Measurements from ENCODE around the gene C1QTNF4. TPM values are rescaled to one million over a fixed set of nuclear protein-coding genes. Genes with fewer than 3 reads are reported as not detected.

Gene C1QTNF4
- total and polyA plus RNA-seq, 9 of the 15 experiments (the other 6 are each of a cell fraction or from before 2014, with no cell fraction given): not detected

DNA sequence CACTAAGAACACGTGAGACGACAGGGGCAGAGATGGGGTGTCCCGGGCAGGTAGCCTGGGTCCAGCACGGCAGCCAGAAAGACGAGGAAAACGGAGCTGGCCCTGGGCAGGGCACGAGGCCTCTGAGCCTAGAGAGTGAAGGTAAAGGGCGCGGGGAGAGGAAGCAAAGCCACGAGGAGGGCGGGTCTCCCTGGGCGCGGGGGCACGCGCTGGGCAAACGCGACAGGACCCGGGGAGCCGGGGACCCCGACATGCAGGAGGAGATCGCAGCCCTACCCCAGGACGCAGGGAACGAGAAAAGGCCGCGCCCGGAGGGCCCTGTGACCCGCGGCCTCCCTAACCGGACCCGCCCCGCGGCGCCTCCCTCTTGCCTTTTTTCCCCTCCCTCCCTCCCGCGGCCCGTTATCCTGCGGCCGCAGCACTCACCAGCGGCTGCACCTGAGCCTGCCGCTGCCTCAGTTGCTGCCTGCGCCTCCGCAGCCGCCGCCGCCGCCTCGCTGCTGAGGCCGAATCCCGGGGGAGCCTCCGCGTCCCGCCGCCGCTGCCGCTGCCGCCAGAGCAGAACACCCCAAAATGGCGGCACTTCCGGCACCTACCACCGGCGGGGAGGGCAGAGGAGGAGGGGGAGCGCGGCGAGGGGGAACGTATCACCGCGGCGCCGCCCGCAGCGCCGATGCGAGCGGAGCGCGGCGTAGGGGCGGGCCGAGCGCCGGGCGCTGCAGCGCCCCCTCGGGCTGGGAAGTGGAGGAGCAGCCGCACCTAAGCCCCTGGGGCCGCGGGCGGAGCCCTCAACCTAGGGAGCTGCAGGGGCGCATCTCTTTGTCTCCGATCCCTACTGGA is 41.4 kb downstream of the C1QTNF4 start, which contains the start of gene CELF1 (continued):
- TF ChIP-seq, protein P1, sequence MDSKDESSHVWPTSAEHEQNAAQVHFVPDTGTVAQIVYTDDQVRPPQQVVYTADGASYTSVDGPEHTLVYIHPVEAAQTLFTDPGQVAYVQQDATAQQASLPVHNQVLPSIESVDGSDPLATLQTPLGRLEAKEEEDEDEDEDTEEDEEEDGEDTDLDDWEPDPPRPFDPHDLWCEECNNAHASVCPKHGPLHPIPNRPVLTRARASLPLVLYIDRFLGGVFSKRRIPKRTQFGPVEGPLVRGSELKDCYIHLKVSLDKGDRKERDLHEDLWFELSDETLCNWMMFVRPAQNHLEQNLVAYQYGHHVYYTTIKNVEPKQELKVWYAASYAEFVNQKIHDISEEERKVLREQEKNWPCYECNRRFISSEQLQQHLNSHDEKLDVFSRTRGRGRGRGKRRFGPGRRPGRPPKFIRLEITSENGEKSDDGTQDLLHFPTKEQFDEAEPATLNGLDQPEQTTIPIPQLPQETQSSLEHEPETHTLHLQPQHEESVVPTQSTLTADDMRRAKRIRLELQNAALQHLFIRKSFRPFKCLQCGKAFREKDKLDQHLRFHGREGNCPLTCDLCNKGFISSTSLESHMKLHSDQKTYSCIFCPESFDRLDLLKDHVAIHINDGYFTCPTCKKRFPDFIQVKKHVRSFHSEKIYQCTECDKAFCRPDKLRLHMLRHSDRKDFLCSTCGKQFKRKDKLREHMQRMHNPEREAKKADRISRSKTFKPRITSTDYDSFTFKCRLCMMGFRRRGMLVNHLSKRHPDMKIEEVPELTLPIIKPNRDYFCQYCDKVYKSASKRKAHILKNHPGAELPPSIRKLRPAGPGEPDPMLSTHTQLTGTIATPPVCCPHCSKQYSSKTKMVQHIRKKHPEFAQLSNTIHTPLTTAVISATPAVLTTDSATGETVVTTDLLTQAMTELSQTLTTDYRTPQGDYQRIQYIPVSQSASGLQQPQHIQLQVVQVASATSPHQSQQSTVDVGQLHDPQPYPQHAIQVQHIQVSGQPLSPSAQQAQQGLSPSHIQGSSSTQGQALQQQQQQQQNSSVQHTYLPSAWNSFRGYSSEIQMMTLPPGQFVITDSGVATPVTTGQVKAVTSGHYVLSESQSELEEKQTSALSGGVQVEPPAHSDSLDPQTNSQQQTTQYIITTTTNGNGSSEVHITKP (IDR thresholded peaks at IDR 0.05; ENCODE audit: partially characterized antibody): peak; percentile 53
- TF ChIP-seq HDAC8 (tag; IDR thresholded peaks at IDR 0.05) (no peak), U2AF1 (optimal IDR thresholded peaks at IDR 0.05; ENCODE audit: low read depth, low read length) (peak; percentile 67), FOXJ2 (tag; IDR thresholded peaks at IDR 0.05) (no peak), MEF2D (tag; conservative IDR thresholded peaks at IDR 0.05; ENCODE audit: low read depth) (no peak), FOXM1 (IDR thresholded peaks at IDR 0.05; ENCODE audit: low read depth) (no peak), FOXM1 (CRISPR knock-in tag; IDR thresholded peaks at IDR 0.05; ENCODE audit: low read depth) (no peak), TCF7L2 (IDR thresholded peaks at IDR 0.05; ENCODE audit: low read depth, low read length) (no peak), ZBTB1 (CRISPR knock-in tag; IDR thresholded peaks at IDR 0.05; ENCODE audit: borderline replicate concordance, low read depth) (no peak), POLR2B (IDR thresholded peaks at IDR 0.05; ENCODE audit: low read depth, partially characterized antibody) (no peak), CCAR2 (IDR thresholded peaks at IDR 0.05; ENCODE audit: low read depth, low read length) (no peak), BRF1 (IDR thresholded peaks at IDR 0.05; ENCODE audit: borderline replicate concordance, extremely low read depth, insufficient read length) (no peak), NR2F6 (CRISPR knock-in tag; IDR thresholded peaks at IDR 0.05) (no peak)
- TF ChIP-seq, protein P2, sequence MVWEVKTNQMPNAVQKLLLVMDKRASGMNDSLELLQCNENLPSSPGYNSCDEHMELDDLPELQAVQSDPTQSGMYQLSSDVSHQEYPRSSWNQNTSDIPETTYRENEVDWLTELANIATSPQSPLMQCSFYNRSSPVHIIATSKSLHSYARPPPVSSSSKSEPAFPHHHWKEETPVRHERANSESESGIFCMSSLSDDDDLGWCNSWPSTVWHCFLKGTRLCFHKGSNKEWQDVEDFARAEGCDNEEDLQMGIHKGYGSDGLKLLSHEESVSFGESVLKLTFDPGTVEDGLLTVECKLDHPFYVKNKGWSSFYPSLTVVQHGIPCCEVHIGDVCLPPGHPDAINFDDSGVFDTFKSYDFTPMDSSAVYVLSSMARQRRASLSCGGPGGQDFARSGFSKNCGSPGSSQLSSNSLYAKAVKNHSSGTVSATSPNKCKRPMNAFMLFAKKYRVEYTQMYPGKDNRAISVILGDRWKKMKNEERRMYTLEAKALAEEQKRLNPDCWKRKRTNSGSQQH (CRISPR knock-in tag; IDR thresholded peaks at IDR 0.05): peak; percentile 85; the same call in 1 of the 2 replicates
- TF ChIP-seq, protein P3, sequence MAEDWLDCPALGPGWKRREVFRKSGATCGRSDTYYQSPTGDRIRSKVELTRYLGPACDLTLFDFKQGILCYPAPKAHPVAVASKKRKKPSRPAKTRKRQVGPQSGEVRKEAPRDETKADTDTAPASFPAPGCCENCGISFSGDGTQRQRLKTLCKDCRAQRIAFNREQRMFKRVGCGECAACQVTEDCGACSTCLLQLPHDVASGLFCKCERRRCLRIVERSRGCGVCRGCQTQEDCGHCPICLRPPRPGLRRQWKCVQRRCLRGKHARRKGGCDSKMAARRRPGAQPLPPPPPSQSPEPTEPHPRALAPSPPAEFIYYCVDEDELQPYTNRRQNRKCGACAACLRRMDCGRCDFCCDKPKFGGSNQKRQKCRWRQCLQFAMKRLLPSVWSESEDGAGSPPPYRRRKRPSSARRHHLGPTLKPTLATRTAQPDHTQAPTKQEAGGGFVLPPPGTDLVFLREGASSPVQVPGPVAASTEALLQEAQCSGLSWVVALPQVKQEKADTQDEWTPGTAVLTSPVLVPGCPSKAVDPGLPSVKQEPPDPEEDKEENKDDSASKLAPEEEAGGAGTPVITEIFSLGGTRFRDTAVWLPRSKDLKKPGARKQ (CRISPR knock-in tag; IDR thresholded peaks at IDR 0.05): no peak
- TF ChIP-seq, protein P4, sequence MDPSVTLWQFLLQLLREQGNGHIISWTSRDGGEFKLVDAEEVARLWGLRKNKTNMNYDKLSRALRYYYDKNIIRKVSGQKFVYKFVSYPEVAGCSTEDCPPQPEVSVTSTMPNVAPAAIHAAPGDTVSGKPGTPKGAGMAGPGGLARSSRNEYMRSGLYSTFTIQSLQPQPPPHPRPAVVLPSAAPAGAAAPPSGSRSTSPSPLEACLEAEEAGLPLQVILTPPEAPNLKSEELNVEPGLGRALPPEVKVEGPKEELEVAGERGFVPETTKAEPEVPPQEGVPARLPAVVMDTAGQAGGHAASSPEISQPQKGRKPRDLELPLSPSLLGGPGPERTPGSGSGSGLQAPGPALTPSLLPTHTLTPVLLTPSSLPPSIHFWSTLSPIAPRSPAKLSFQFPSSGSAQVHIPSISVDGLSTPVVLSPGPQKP (CRISPR knock-in tag; IDR thresholded peaks at IDR 0.05): no peak
- TF ChIP-seq, protein P5, sequence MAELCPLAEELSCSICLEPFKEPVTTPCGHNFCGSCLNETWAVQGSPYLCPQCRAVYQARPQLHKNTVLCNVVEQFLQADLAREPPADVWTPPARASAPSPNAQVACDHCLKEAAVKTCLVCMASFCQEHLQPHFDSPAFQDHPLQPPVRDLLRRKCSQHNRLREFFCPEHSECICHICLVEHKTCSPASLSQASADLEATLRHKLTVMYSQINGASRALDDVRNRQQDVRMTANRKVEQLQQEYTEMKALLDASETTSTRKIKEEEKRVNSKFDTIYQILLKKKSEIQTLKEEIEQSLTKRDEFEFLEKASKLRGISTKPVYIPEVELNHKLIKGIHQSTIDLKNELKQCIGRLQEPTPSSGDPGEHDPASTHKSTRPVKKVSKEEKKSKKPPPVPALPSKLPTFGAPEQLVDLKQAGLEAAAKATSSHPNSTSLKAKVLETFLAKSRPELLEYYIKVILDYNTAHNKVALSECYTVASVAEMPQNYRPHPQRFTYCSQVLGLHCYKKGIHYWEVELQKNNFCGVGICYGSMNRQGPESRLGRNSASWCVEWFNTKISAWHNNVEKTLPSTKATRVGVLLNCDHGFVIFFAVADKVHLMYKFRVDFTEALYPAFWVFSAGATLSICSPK (IDR thresholded peaks at IDR 0.05; ENCODE audit: borderline replicate concordance): no peak

All from K562 (cell line).